ENCODE data around the gene MRPS18B. TPM values are rescaled to one million over a fixed set of nuclear protein-coding genes. Genes with fewer than 3 reads are reported as not detected.

Gene MRPS18B
- total RNA-seq: 10 to 100 TPM; 20.7 to 55.5 (median 50.2) TPM
- total RNA-seq (2013): 48.8 TPM
- total RNA-seq: 18.5 to 128 (median 47.8) reads per million in 29 experiments

- Mint-ChIP-seq H3K9me3 (no peaks in the 10 kb centered on the region), H3K4me1 (peaks cover 37 to 45% (median 38%) of the 10 kb centered on the region in 3 donors), H3K4me3 (peak within 1 kb of the TSS; percentile 93 to 100 (median 98)), H3K27ac (peak within 1 kb of the TSS; percentile 100), H3K36me3 (peaks cover 43% of the 10 kb centered on the region), H3K27me3 (peaks cover 0 to 2% of the 10 kb centered on the region in 2 donors)
- Histone ChIP-seq H3K9me3 (no peaks in the 10 kb centered on the region), H3K27ac (ENCODE audit: low read length) (peak within 1 kb of the TSS; percentile 100), H3K4me3 (ENCODE audit: control insufficient read depth in 1 of 2, extremely low read depth in 1 of 2, low read length in 1 of 2) (peak within 1 kb of the TSS; percentile 88 to 100), H3K27me3 (replicated peaks in 1 of 2; ENCODE audit: control insufficient read depth in 2 of 2, extremely low read depth in 1 of 2, insufficient read depth in 2 of 2, low read length in 1 of 2) (no peaks in the 10 kb centered on the region), H3K36me3 (ENCODE audit: control insufficient read depth in 2 of 2, extremely low read depth in 1 of 2, insufficient read depth in 1 of 2, low read length in 1 of 2) (peaks cover 7 to 38% of the 10 kb centered on the region in 2 donors), H3K4me1 (ENCODE audit: control insufficient read depth in 1 of 2, extremely low read depth in 1 of 2, insufficient read depth in 2 of 2, low read length in 2 of 2) (peaks cover 27 to 31% of the 10 kb centered on the region in 2 experiments)
- POLR2A ChIA-PET: interaction anchor here (0.5 to 0.8 kb wide), 6 partner anchors 31 to 104 kb away, joined by 3 to 11 read pairs (median 3); partner anchors contain the start of gene MDC1 (in 1 of the 2)
- CTCF ChIA-PET: interaction anchor here (0.7 to 1.7 kb wide), 7 partner anchors 8 to 269 kb away, joined by 3 to 5 read pairs (median 3); partner anchors contain the start of genes ABCF1 (in 1 of the 2), ATAT1 (in 1 of the 2) and DHX16 (in 1 of the 2)
- WGBS (ENCODE audit: insufficient coverage): 0% methylated on average over 34 of the region's 34 CpGs
- DNase-seq: peak; percentile 91 to 100 (median 99)
- peak; percentile 77 to 83 (median 79) for ATAC-seq (replicated peaks in 1 of 4)
Measured at GRCh38 chr6:30617565-30618269, at the start of gene MRPS18B. MRPS18B (plus strand) TSS chr6:30617840; CDS start chr6:30617866, 26 bp downstream.

DNA sequence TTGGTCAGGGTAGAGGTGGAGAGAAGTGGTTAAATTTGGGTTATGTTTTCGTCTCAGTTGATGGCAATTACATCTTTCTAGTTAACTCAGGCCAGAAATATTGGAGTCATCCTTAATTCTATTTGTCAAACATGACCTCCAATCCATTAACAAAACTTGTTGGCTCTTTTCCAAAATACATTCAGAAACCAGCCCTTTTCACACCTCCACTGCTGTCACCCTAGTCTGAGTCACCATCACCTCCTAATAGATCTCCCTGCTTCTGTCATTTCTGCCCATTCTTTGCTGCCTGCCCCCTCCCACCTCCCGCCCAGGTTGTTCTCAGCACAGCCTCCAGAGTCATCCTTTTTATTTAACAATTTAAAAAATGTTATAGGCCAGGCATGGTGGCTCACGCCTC lies 49.4 kb upstream of the MRPS18B start:
- peak in 7 of 35 experiments; percentile 11 to 62 (median 33) for DNase-seq
- Histone ChIP-seq H3K27ac (ENCODE audit: low read length) (no peak overlapping the region), H3K4me1 (ENCODE audit: control insufficient read depth in 1 of 2, extremely low read depth in 1 of 2, insufficient read depth in 2 of 2, low read length in 2 of 2) (peaks cover 18 to 31% of the 10 kb centered on the region in 2 experiments), H3K27me3 (replicated peaks in 1 of 2; ENCODE audit: control insufficient read depth in 2 of 2, extremely low read depth in 1 of 2, insufficient read depth in 2 of 2, low read length in 1 of 2) (no peaks in the 10 kb centered on the region), H3K4me3 (ENCODE audit: control insufficient read depth in 1 of 2, extremely low read depth in 1 of 2, low read length in 1 of 2) (no peak overlapping the region), H3K36me3 (ENCODE audit: control insufficient read depth in 2 of 2, extremely low read depth in 1 of 2, insufficient read depth in 1 of 2, low read length in 1 of 2) (peaks cover 0 to under 1% of the 10 kb centered on the region in 2 donors), H3K9me3 (no peaks in the 10 kb centered on the region)
- Mint-ChIP-seq H3K4me1 (peaks cover 42 to 53% (median 51%) of the 10 kb centered on the region in 3 donors), H3K27me3 (no peaks in the 10 kb centered on the region), H3K9me3 (no peaks in the 10 kb centered on the region), H3K36me3 (peaks cover 2% of the 10 kb centered on the region), H3K27ac (no peak overlapping the region), H3K4me3 (no peak overlapping the region)
- ChIA-PET POLR2A (no interaction called here), CTCF (no interaction called here)
- no peak for ATAC-seq (replicated peaks in 1 of 4)
- WGBS (ENCODE audit: insufficient coverage): 54% methylated on average over 2 of the region's 3 CpGs

DNA sequence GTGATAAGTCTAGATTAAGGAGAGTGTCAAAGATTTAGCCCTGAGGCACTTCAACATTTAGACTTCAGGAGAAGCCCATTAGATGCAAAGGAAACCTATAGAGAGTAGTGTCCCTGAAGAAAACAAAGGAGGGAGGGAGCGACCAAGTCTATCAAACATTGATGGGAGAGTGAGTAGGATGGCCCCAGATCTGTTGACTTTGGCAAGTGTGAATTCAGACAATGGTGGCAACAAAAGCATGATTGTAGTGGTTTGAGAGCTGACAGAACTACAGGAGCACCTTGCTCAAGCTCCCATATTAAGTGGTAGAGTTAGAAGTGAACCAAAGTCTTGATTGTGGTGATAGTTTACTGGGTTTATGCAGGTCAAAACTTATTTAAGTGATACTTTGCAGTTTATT lies 47.4 kb upstream of the MRPS18B start:
- Histone ChIP-seq H3K4me3 (ENCODE audit: control insufficient read depth in 1 of 2, extremely low read depth in 1 of 2, low read length in 1 of 2) (peak overlapping the region; percentile 71 to 92), H3K36me3 (ENCODE audit: control insufficient read depth in 2 of 2, extremely low read depth in 1 of 2, insufficient read depth in 1 of 2, low read length in 1 of 2) (peaks cover 0 to 1% of the 10 kb centered on the region in 2 donors), H3K27ac (ENCODE audit: low read length) (no peak overlapping the region), H3K27me3 (replicated peaks in 1 of 2; ENCODE audit: control insufficient read depth in 2 of 2, extremely low read depth in 1 of 2, insufficient read depth in 2 of 2, low read length in 1 of 2) (no peaks in the 10 kb centered on the region), H3K9me3 (no peaks in the 10 kb centered on the region), H3K4me1 (ENCODE audit: control insufficient read depth in 1 of 2, extremely low read depth in 1 of 2, insufficient read depth in 2 of 2, low read length in 2 of 2) (peaks cover 27 to 40% of the 10 kb centered on the region in 2 experiments)
- Mint-ChIP-seq H3K36me3 (no peaks in the 10 kb centered on the region), H3K27me3 (no peaks in the 10 kb centered on the region), H3K4me1 (peaks cover 59 to 70% (median 69%) of the 10 kb centered on the region in 3 donors), H3K9me3 (no peaks in the 10 kb centered on the region), H3K27ac (peak overlapping the region; percentile 50 to 98), H3K4me3 (peak overlapping the region; percentile 97 to 100 (median 98))
- DNase-seq: peak in 1 of 35 experiments; percentile 21
- ChIA-PET CTCF (interaction anchor here (0.6 to 2.1 kb wide), 10 partner anchors 13 to 107 kb away, joined by 3 to 15 read pairs (median 3); partner anchors contain the start of genes MRPS18B (in 1 of the 2) and PRR3 (in 1 of the 2)), POLR2A (interaction anchor here (0.6 to 2.3 kb wide), 8 partner anchors 13 to 510 kb away, joined by 3 to 21 read pairs (median 5); partner anchors contain the start of genes GNL1 (in 2 of the 2) and PRR3 (in 2 of the 2))
- 78% methylated on average over 1 of the region's 1 CpG for WGBS (ENCODE audit: insufficient coverage)
- no peak for ATAC-seq (replicated peaks in 1 of 4)

GRCh38 chr6:30570740-30571074 lies 46.9 kb upstream of the MRPS18B start:
- H3K4me3 ChIP-seq (ENCODE audit: control insufficient read depth in 1 of 2, extremely low read depth in 1 of 2, low read length in 1 of 2): peak overlapping the region; percentile 71 to 92
- peaks cover 0 to 6% of the 10 kb centered on the region in 2 donors for H3K36me3 ChIP-seq (ENCODE audit: control insufficient read depth in 2 of 2, extremely low read depth in 1 of 2, insufficient read depth in 1 of 2, low read length in 1 of 2)
- Mint-ChIP-seq H3K9me3 (no peaks in the 10 kb centered on the region), H3K4me3 (peak overlapping the region; percentile 97 to 100 (median 98)), H3K36me3 (no peaks in the 10 kb centered on the region), H3K27ac (peak overlapping the region; percentile 98 to 99), H3K4me1 (peaks cover 62 to 70% (median 69%) of the 10 kb centered on the region in 3 donors), H3K27me3 (no peaks in the 10 kb centered on the region)
- peaks cover 27 to 42% of the 10 kb centered on the region in 2 experiments for H3K4me1 ChIP-seq (ENCODE audit: control insufficient read depth in 1 of 2, extremely low read depth in 1 of 2, insufficient read depth in 2 of 2, low read length in 2 of 2)
- H3K9me3 ChIP-seq: no peaks in the 10 kb centered on the region
- ATAC-seq (replicated peaks in 1 of 4): peak; percentile 13 to 30 (median 20)
- peak in 1 of 35 experiments; percentile 24 for DNase-seq
- CTCF ChIA-PET: interaction anchor here (0.6 to 2.1 kb wide), 13 partner anchors 12 to 107 kb away, joined by 3 to 15 read pairs (median 4); partner anchors contain the start of genes GNL1 (in 1 of the 2), MRPS18B (in 1 of the 2) and PRR3 (in 1 of the 2)
- peak overlapping the region; percentile 80 for H3K27ac ChIP-seq (ENCODE audit: low read length)
- 7% methylated on average over 9 of the region's 18 CpGs for WGBS (ENCODE audit: insufficient coverage)
- H3K27me3 ChIP-seq (replicated peaks in 1 of 2; ENCODE audit: control insufficient read depth in 2 of 2, extremely low read depth in 1 of 2, insufficient read depth in 2 of 2, low read length in 1 of 2): no peaks in the 10 kb centered on the region
- POLR2A ChIA-PET: interaction anchor here (0.6 to 2.3 kb wide), 9 partner anchors 14 to 511 kb away, joined by 3 to 21 read pairs (median 4); partner anchors contain the start of genes GNL1 (in 2 of the 2) and PRR3 (in 2 of the 2)

DNA sequence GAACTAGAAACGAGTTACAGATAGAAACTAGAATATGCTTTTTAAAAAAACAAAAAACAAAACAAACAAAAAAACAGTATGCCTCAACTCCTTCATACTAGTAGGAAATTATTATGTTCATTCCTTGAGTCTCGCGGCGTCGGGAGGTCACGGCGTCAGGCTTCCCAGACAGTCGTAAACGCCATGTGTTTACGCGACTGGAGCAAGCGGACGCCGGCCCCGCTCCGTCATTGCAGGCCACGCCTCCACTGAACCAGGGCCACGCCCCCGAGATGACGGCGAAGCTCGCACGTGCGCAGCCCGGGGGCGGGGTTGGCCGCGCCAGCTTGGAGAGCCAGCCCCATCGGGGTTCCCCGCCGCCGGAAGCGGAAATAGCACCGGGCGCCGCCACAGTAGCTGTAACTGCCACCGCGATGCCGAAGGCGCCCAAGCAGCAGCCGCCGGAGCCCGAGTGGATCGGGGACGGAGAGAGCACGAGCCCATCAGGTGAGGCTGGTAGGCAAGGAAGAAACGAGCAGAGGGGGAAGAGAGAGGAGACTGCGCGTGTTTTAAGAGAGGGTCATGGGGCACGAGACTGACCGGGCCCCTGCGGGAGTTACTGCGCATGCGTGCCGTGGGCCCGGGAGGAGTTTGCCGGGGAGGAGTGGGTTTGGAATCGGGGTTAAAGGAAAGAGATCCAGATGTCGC lies 46.4 kb upstream of the MRPS18B start, which contains the start of gene ABCF1:
Gene ABCF1 (plus strand): TSS at position 368 of the 687 bp plus-strand sequence. CDS start 46 bp downstream, at position 414.
- ATAC-seq (replicated peaks in 1 of 4): peak; percentile 94 to 98 (median 96)

More for the DNA sequence above, 46.4 kb upstream of the MRPS18B start, which contains the start of gene ABCF1:
- Histone ChIP-seq H3K4me3 (ENCODE audit: control insufficient read depth in 1 of 2, extremely low read depth in 1 of 2, low read length in 1 of 2) (peak within 1 kb of the TSS; percentile 71 to 92), H3K27ac (ENCODE audit: low read length) (peak within 1 kb of the TSS; percentile 87), H3K27me3 (replicated peaks in 1 of 2; ENCODE audit: control insufficient read depth in 2 of 2, extremely low read depth in 1 of 2, insufficient read depth in 2 of 2, low read length in 1 of 2) (no peaks in the 10 kb centered on the region), H3K9me3 (no peaks in the 10 kb centered on the region), H3K36me3 (ENCODE audit: control insufficient read depth in 2 of 2, extremely low read depth in 1 of 2, insufficient read depth in 1 of 2, low read length in 1 of 2) (peaks cover 0 to 8% of the 10 kb centered on the region in 2 donors), H3K4me1 (ENCODE audit: control insufficient read depth in 1 of 2, extremely low read depth in 1 of 2, insufficient read depth in 2 of 2, low read length in 2 of 2) (peaks cover 27 to 43% of the 10 kb centered on the region in 2 experiments)
- H3K4me3 Mint-ChIP-seq: peak within 1 kb of the TSS; percentile 97 to 100 (median 98)
- peak within 1 kb of the TSS; percentile 98 to 99 for H3K27ac Mint-ChIP-seq
- CTCF ChIA-PET: interaction anchor here in 1 of 2 donors (0.7 to 2.1 kb wide), 11 partner anchors 13 to 89 kb away, joined by 3 to 15 read pairs (median 4); partner anchors contain the start of genes GNL1, MRPS18B and PRR3
- DNase-seq: peak; percentile 97 to 100 (median 99)
- no peaks in the 10 kb centered on the region for H3K27me3 Mint-ChIP-seq
- H3K36me3 Mint-ChIP-seq: no peaks in the 10 kb centered on the region
- no peaks in the 10 kb centered on the region for H3K9me3 Mint-ChIP-seq
- H3K4me1 Mint-ChIP-seq: peaks cover 62 to 69% (median 66%) of the 10 kb centered on the region in 3 donors
- under 1% methylated on average over 55 of the region's 59 CpGs for WGBS (ENCODE audit: insufficient coverage)
- POLR2A ChIA-PET: interaction anchor here (0.5 to 2.3 kb wide), 11 partner anchors 10 to 233 kb away, joined by 3 to 21 read pairs (median 4); partner anchors contain the start of genes GNL1 (in 2 of the 2) and PRR3 (in 2 of the 2)

Data from T-cell (primary cell).